ENCODE measurements around the gene GDPD5.

The GDPD5 gene

GRCh38 chr11:75472081-75472732 lies 53.5 kb downstream of the GDPD5 start:
- H3K27ac ChIP-seq: no peak overlapping the region
- no peak for TF ChIP-seq CTCF (IDR thresholded peaks at IDR 0.05)
- no peak for DNase-seq
- intact Hi-C loops (cut with DNase I; ENCODE audit: low total_unique reads): no loop called here
- H3K36me3 ChIP-seq: no peaks in the 10 kb centered on the region
- no peaks in the 10 kb centered on the region for H3K27me3 ChIP-seq
- H3K4me3 ChIP-seq: no peak overlapping the region
- peaks cover 0 to 33% (median 2%) of the 10 kb centered on the region in 4 donors for H3K4me1 ChIP-seq
- no peaks in the 10 kb centered on the region for H3K9me3 ChIP-seq

- no peak for TF ChIP-seq CTCF (IDR thresholded peaks at IDR 0.05)
- no peaks in the 10 kb centered on the region for H3K27me3 ChIP-seq
- H3K9me3 ChIP-seq: no peaks in the 10 kb centered on the region
- no peak overlapping the region for H3K27ac ChIP-seq
- H3K4me3 ChIP-seq: no peak overlapping the region
- no peak for DNase-seq
- peaks cover 0 to 25% (median 2%) of the 10 kb centered on the region in 4 donors for H3K4me1 ChIP-seq
- no peaks in the 10 kb centered on the region for H3K36me3 ChIP-seq
- intact Hi-C loops (cut with DNase I; ENCODE audit: low total_unique reads): no loop called here
These were observed 54.4 kb downstream of the GDPD5 start for GRCh38 chr11:75471176-75471973.

- H3K4me1 ChIP-seq: peaks cover 0 to 17% (median 0%) of the 10 kb centered on the region in 4 donors
These were observed 55.2 kb downstream of the GDPD5 start for GRCh38 chr11:75470476-75471080.

GRCh38 chr11:75469785-75470405 lies 55.8 kb downstream of the GDPD5 start:
- H3K9me3 ChIP-seq: no peaks in the 10 kb centered on the region
- TF ChIP-seq CTCF (IDR thresholded peaks at IDR 0.05): no peak
- H3K4me3 ChIP-seq: no peak overlapping the region
- no peak for DNase-seq
- no peak overlapping the region for H3K27ac ChIP-seq
- peaks cover 0 to 11% (median 0%) of the 10 kb centered on the region in 4 donors for H3K4me1 ChIP-seq
- H3K27me3 ChIP-seq: no peaks in the 10 kb centered on the region
- intact Hi-C loops (cut with DNase I; ENCODE audit: low total_unique reads): no loop called here
- no peaks in the 10 kb centered on the region for H3K36me3 ChIP-seq

More at GRCh38 chr11:75470476-75471080, 55.2 kb downstream of the GDPD5 start:
- no peaks in the 10 kb centered on the region for H3K9me3 ChIP-seq
- no peak for TF ChIP-seq CTCF (IDR thresholded peaks at IDR 0.05)
- no peaks in the 10 kb centered on the region for H3K36me3 ChIP-seq
- H3K27me3 ChIP-seq: no peaks in the 10 kb centered on the region
- intact Hi-C loops (cut with DNase I; ENCODE audit: low total_unique reads): no loop called here
- H3K27ac ChIP-seq: no peak overlapping the region
- H3K4me3 ChIP-seq: no peak overlapping the region
- DNase-seq: no peak

GRCh38 chr11:75468534-75469340 lies 57.0 kb downstream of the GDPD5 start:
- intact Hi-C loops (cut with DNase I; ENCODE audit: low total_unique reads): no loop called here
- no peaks in the 10 kb centered on the region for H3K9me3 ChIP-seq
- no peak for TF ChIP-seq CTCF (IDR thresholded peaks at IDR 0.05)
- no peak overlapping the region for H3K27ac ChIP-seq
- H3K36me3 ChIP-seq: no peaks in the 10 kb centered on the region
- DNase-seq: peak in 1 of 2 donors; percentile 38
- peaks cover 0 to 10% (median 0%) of the 10 kb centered on the region in 4 donors for H3K4me1 ChIP-seq
- no peak overlapping the region for H3K4me3 ChIP-seq
- H3K27me3 ChIP-seq: no peaks in the 10 kb centered on the region
